ENCODE data around the gene PIGO.
A peak's percentile ranks its signal among the peaks of the same experiment; 100 is the strongest.

- TF ChIP-seq POLR2AphosphoS5 (IDR thresholded peaks at IDR 0.05) (peak; percentile 83), CTCF (IDR thresholded peaks at IDR 0.05) (peak in 1 of 4 experiments; percentile 7), POLR2A (IDR thresholded peaks at IDR 0.05) (peak; percentile 80)
Measured at GRCh38 chr9:35111001-35111933, 14.9 kb upstream of the PIGO start.
